ENCODE data around the gene PDE2A. TPM values are rescaled to one million over a fixed set of nuclear protein-coding genes. Genes with fewer than 3 reads are reported as not detected.

Gene PDE2A
- total and polyA plus RNA-seq, 7 experiments from 2014 or later: 0.97 to 9.0 (median 1.7) TPM; not detected in 2

- H3K9me3 ChIP-seq (ENCODE audit: control insufficient read depth in 2 of 3, low read length in 3 of 3): no peaks in the 10 kb centered on the region
- peaks cover 40 to 67% (median 60%) of the 10 kb centered on the region in 7 donors for H3K4me1 Mint-ChIP-seq
- POLR2A ChIA-PET: no interaction called here
- H3K4me1 ChIP-seq (ENCODE audit: control insufficient read depth in 2 of 2, insufficient read depth in 2 of 2, low read length in 2 of 2): peaks cover 26 to 44% of the 10 kb centered on the region in 2 donors
- H3K36me3 Mint-ChIP-seq: peaks cover 0 to 7% (median under 1%) of the 10 kb centered on the region in 5 donors
- ATAC-seq (no peak), DNase-seq (no peak)
- H3K27me3 Mint-ChIP-seq: no peaks in the 10 kb centered on the region
- no peak overlapping the region for H3K4me3 ChIP-seq (ENCODE audit: low read length)
- no peak overlapping the region for H3K27ac ChIP-seq (ENCODE audit: low read depth, low read length)
- H3K4me3 Mint-ChIP-seq: peak overlapping the region in 1 of 10 donors; percentile 5
- no peaks in the 10 kb centered on the region for H3K27me3 ChIP-seq (ENCODE audit: control insufficient read depth in 2 of 2, insufficient read depth in 2 of 2, low read length in 2 of 2)
- peak overlapping the region in 6 of 9 donors; percentile 28 to 80 (median 50) for H3K27ac Mint-ChIP-seq
- intact Hi-C loops (cut with micrococcal nuclease): no loop called here
- H3K9me3 Mint-ChIP-seq: no peaks in the 10 kb centered on the region
- H3K36me3 ChIP-seq (ENCODE audit: control insufficient read depth in 2 of 3, insufficient read depth in 3 of 3, low read length in 3 of 3): peaks cover 0 to 61% (median 6%) of the 10 kb centered on the region in 3 experiments
- CTCF ChIA-PET: interaction anchor here (0.7 kb wide), 1 partner anchor 15 kb away, joined by 3 read pairs; no protein-coding TSS in a partner anchor
Measured at GRCh38 chr11:72716290-72716689, 42.1 kb upstream of the PDE2A start.

- Histone ChIP-seq H3K4me1 (ENCODE audit: control insufficient read depth in 2 of 2, insufficient read depth in 2 of 2, low read length in 2 of 2) (peaks cover 0 to 13% of the 10 kb centered on the region in 2 donors), H3K9me3 (ENCODE audit: control insufficient read depth in 2 of 3, low read length in 3 of 3) (no peaks in the 10 kb centered on the region), H3K27me3 (ENCODE audit: control insufficient read depth in 2 of 2, insufficient read depth in 2 of 2, low read length in 2 of 2) (no peaks in the 10 kb centered on the region), H3K27ac (ENCODE audit: low read depth, low read length) (no peak overlapping the region), H3K36me3 (ENCODE audit: control insufficient read depth in 2 of 3, insufficient read depth in 3 of 3, low read length in 3 of 3) (peaks cover 0 to 86% (median 28%) of the 10 kb centered on the region in 3 experiments), H3K4me3 (ENCODE audit: low read length) (no peak overlapping the region)
- POLR2A ChIA-PET: no interaction called here
- CTCF ChIA-PET: no interaction called here
- Mint-ChIP-seq H3K36me3 (peaks cover 6 to 23% (median 7%) of the 10 kb centered on the region in 5 donors), H3K27ac (peak overlapping the region in 1 of 9 donors; percentile 73), H3K4me1 (peaks cover 10 to 35% (median 32%) of the 10 kb centered on the region in 7 donors), H3K4me3 (no peak overlapping the region), H3K27me3 (no peaks in the 10 kb centered on the region), H3K9me3 (no peaks in the 10 kb centered on the region)
- ATAC-seq: no peak
- intact Hi-C loops (cut with micrococcal nuclease): no loop called here
- no peak for DNase-seq
Measured at GRCh38 chr11:72712841-72713240, 38.6 kb upstream of the PDE2A start.

GRCh38 chr11:72712168-72712751 lies 38.0 kb upstream of the PDE2A start:
- DNase-seq (no peak), ATAC-seq (peak; percentile 70)
- Histone ChIP-seq H3K9me3 (ENCODE audit: control insufficient read depth in 2 of 3, low read length in 3 of 3) (no peaks in the 10 kb centered on the region), H3K4me1 (ENCODE audit: control insufficient read depth in 2 of 2, insufficient read depth in 2 of 2, low read length in 2 of 2) (peaks cover 0 to 13% of the 10 kb centered on the region in 2 donors), H3K4me3 (ENCODE audit: low read length) (no peak overlapping the region), H3K27me3 (ENCODE audit: control insufficient read depth in 2 of 2, insufficient read depth in 2 of 2, low read length in 2 of 2) (no peaks in the 10 kb centered on the region), H3K27ac (ENCODE audit: low read depth, low read length) (no peak overlapping the region), H3K36me3 (ENCODE audit: control insufficient read depth in 2 of 3, insufficient read depth in 3 of 3, low read length in 3 of 3) (peaks cover 5 to 86% (median 33%) of the 10 kb centered on the region in 3 experiments)
- intact Hi-C loops (cut with micrococcal nuclease): no loop called here
- Mint-ChIP-seq H3K9me3 (no peaks in the 10 kb centered on the region), H3K36me3 (peaks cover 7 to 28% (median 10%) of the 10 kb centered on the region in 5 donors), H3K4me1 (peaks cover 10 to 32% (median 28%) of the 10 kb centered on the region in 7 donors), H3K27me3 (no peaks in the 10 kb centered on the region), H3K27ac (peak overlapping the region in 1 of 9 donors; percentile 73), H3K4me3 (no peak overlapping the region)
- ChIA-PET CTCF (no interaction called here), POLR2A (no interaction called here)

GRCh38 chr11:72711141-72711540 lies 36.9 kb upstream of the PDE2A start:
- no peaks in the 10 kb centered on the region for H3K9me3 Mint-ChIP-seq
- POLR2A ChIA-PET: no interaction called here
- peaks cover 11 to 38% (median 14%) of the 10 kb centered on the region in 5 donors for H3K36me3 Mint-ChIP-seq
- no peak overlapping the region for H3K4me3 ChIP-seq (ENCODE audit: low read length)
- CTCF ChIA-PET: no interaction called here
- ATAC-seq (no peak), DNase-seq (no peak)
- H3K27ac ChIP-seq (ENCODE audit: low read depth, low read length): no peak overlapping the region
- peaks cover 0 to 7% of the 10 kb centered on the region in 2 donors for H3K4me1 ChIP-seq (ENCODE audit: control insufficient read depth in 2 of 2, insufficient read depth in 2 of 2, low read length in 2 of 2)
- H3K27me3 Mint-ChIP-seq: no peaks in the 10 kb centered on the region
- intact Hi-C loops (cut with micrococcal nuclease): no loop called here
- no peak overlapping the region for H3K4me3 Mint-ChIP-seq
- H3K4me1 Mint-ChIP-seq: peaks cover 13 to 31% (median 23%) of the 10 kb centered on the region in 7 donors
- H3K9me3 ChIP-seq (ENCODE audit: control insufficient read depth in 2 of 3, low read length in 3 of 3): no peaks in the 10 kb centered on the region
- peak overlapping the region in 1 of 9 donors; percentile 26 for H3K27ac Mint-ChIP-seq
- peaks cover 7 to 86% (median 40%) of the 10 kb centered on the region in 3 experiments for H3K36me3 ChIP-seq (ENCODE audit: control insufficient read depth in 2 of 3, insufficient read depth in 3 of 3, low read length in 3 of 3)
- H3K27me3 ChIP-seq (ENCODE audit: control insufficient read depth in 2 of 2, insufficient read depth in 2 of 2, low read length in 2 of 2): no peaks in the 10 kb centered on the region

GRCh38 chr11:72710278-72710677 lies 36.1 kb upstream of the PDE2A start:
- Histone ChIP-seq H3K4me3 (ENCODE audit: low read length) (no peak overlapping the region), H3K27me3 (ENCODE audit: control insufficient read depth in 2 of 2, insufficient read depth in 2 of 2, low read length in 2 of 2) (no peaks in the 10 kb centered on the region), H3K27ac (ENCODE audit: low read depth, low read length) (no peak overlapping the region), H3K9me3 (ENCODE audit: control insufficient read depth in 2 of 3, low read length in 3 of 3) (no peaks in the 10 kb centered on the region), H3K4me1 (ENCODE audit: control insufficient read depth in 2 of 2, insufficient read depth in 2 of 2, low read length in 2 of 2) (peaks cover 0 to 6% of the 10 kb centered on the region in 2 donors), H3K36me3 (ENCODE audit: control insufficient read depth in 2 of 3, insufficient read depth in 3 of 3, low read length in 3 of 3) (peaks cover 7 to 93% (median 41%) of the 10 kb centered on the region in 3 experiments)
- Mint-ChIP-seq H3K4me1 (peaks cover 9 to 22% (median 19%) of the 10 kb centered on the region in 7 donors), H3K27me3 (no peaks in the 10 kb centered on the region), H3K9me3 (no peaks in the 10 kb centered on the region), H3K4me3 (no peak overlapping the region), H3K27ac (no peak overlapping the region), H3K36me3 (peaks cover 11 to 46% (median 14%) of the 10 kb centered on the region in 5 donors)
- ATAC-seq: no peak
- ChIA-PET POLR2A (no interaction called here), CTCF (no interaction called here)
- intact Hi-C loops (cut with micrococcal nuclease): no loop called here
- DNase-seq: no peak

- H3K27me3 Mint-ChIP-seq: no peaks in the 10 kb centered on the region
- ATAC-seq: no peak
- no peaks in the 10 kb centered on the region for H3K9me3 Mint-ChIP-seq
- H3K4me1 Mint-ChIP-seq: peaks cover 4 to 19% (median 15%) of the 10 kb centered on the region in 7 donors
- Histone ChIP-seq H3K36me3 (ENCODE audit: control insufficient read depth in 2 of 3, insufficient read depth in 3 of 3, low read length in 3 of 3) (peaks cover 13 to 97% (median 41%) of the 10 kb centered on the region in 3 experiments), H3K9me3 (ENCODE audit: control insufficient read depth in 2 of 3, low read length in 3 of 3) (no peaks in the 10 kb centered on the region), H3K4me3 (ENCODE audit: low read length) (no peak overlapping the region), H3K27ac (ENCODE audit: low read depth, low read length) (no peak overlapping the region), H3K4me1 (ENCODE audit: control insufficient read depth in 2 of 2, insufficient read depth in 2 of 2, low read length in 2 of 2) (peaks cover 0 to under 1% of the 10 kb centered on the region in 2 donors), H3K27me3 (ENCODE audit: control insufficient read depth in 2 of 2, insufficient read depth in 2 of 2, low read length in 2 of 2) (no peaks in the 10 kb centered on the region)
- POLR2A ChIA-PET: no interaction called here
- peak overlapping the region in 1 of 9 donors; percentile 57 for H3K27ac Mint-ChIP-seq
- CTCF ChIA-PET: no interaction called here
- H3K36me3 Mint-ChIP-seq: peaks cover 11 to 49% (median 17%) of the 10 kb centered on the region in 5 donors
- no peak for DNase-seq
- no peak overlapping the region for H3K4me3 Mint-ChIP-seq
- intact Hi-C loops (cut with micrococcal nuclease): no loop called here
Measured at GRCh38 chr11:72709478-72710238, 35.4 kb upstream of the PDE2A start.

All from naive thymus-derived CD4-positive, alpha-beta T cell (primary cell).